Fibroblast of skin of back (primary cell): ENCODE measurements around the gene NLGN1.
"Not testable (repeated sequence)": the region's sequence is repeated elsewhere in the genome, so short reads cannot be mapped to it uniquely, and the experiment has no call there.

ENCODE experiments used
- DNase-seq: peaks from one replicate; pipeline ENCODE4 v3.0.0-alpha.2; 2013

Gene NLGN1

DNA sequence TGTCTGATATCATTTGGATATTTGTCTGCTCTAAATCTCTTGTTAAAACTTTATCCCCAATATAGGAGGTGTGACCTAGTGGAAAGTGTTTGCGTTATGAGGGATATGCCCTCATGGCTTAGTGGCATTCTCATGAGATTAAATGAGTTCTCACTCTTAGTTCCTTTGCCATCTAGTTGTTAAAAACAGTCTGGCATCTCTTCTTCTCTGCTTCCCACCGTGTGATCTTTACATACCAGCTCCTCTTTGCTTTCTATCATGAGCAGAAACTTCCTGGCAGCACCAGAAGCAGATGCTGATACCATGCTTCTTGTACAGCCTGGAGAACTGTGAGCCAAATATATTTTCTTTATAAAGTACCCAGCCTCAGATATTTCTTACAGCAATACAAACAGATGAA, 33.0 kb downstream of the NLGN1 start:
- no peak for DNase-seq

DNA sequence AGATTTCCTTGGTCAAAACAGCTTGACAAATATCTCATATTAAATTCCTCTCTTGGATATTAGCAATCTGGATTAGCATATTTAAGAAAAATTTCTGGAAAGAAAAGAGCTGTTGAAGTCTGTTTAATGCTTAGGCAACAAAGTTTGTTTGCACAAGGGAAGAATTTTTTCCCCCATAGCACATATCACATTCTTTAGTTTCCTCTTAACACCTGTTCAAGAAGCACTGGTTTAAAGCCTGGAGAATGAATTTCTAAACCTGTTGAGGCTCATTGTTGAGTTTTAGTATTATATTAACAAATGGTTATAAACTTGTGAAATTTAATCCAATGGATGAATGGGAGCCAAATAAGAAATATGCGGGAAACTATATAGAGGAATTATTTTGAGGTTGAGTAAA, 41.5 kb downstream of the NLGN1 start:
- DNase-seq, result no peak

GRCh38 chr3:173440514-173440913, 43.0 kb downstream of the NLGN1 start:
- no peak for DNase-seq

DNA sequence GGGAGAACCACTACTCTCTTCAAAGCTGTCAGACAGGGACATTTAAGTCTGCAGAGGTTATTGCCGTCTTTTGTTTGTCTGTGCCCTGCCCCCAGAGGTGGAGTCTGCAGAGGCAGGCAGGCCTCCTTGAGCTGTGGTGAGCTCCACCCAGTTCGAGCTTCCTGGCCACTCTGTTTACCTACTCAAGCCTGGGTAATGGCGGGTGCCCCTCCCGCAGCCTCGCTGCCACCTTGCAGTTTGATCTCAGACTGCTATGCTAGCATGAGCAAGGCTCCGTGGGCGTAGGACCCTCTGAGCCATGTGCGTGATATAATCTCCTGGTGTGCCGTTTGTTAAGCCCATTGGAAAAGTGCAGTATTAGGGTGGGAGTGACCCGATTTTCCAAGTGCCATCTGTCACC, 54.0 kb downstream of the NLGN1 start:
- DNase-seq, result not testable (repeated sequence)

- no peak for DNase-seq
Measured at GRCh38 chr3:173463250-173463649, 65.7 kb downstream of the NLGN1 start.

- peak; percentile 66 for DNase-seq
Measured at GRCh38 chr3:173465112-173465511, 67.6 kb downstream of the NLGN1 start.

GRCh38 chr3:173465898-173466678, 68.5 kb downstream of the NLGN1 start:
- no peak for DNase-seq

GRCh38 chr3:173467501-173467900, 70.0 kb downstream of the NLGN1 start:
- DNase-seq, result no peak

DNA sequence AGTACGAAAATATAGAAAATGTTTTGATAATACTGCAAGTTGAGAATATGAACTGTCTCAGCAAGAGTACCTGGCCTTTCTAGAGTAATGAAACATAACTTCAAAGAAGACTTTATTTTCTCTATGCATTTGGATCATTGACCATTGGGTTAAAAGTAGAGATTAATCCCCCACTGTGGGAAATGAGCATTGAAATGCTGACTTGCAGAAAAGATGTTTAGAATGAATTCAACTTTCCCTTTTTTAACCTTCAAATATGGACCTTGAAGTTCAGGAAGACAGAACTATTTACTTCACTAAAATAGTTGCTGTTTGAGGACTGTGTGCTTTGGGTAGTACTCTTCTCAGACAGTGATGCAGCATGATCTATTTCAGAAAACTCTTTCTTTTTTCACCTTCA, 75.7 kb downstream of the NLGN1 start:
- DNase-seq, result no peak

GRCh38 chr3:173479301-173479700, 81.8 kb downstream of the NLGN1 start:
- no peak for DNase-seq

DNA sequence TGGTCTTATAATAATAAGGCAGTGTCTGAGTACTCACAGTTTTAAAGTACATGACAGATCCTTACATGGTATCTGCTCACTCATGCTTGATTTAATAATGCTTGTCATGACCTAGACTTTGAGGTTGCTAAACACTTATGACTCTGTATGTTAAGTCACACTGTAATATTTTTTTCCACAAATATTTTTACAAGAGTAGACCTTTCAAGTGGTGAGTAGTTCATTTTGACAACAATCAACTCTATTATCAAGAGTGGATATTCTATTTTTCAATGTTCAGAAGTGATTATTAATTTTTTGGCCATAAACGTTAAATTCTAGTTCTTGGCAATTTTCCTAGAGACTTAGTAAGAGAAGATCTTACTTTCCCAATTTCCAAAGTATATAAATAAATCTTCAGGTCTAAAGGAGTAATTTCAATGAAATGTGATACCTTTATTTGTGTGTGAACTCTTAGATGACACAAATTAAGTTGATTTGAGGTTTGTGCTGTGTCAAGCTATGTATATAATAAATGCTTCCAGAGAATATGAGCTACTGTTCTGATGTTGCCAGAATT, 104.5 kb downstream of the NLGN1 start:
- peak; percentile 46 for DNase-seq

GRCh38 chr3:173502983-173503568, 105.5 kb downstream of the NLGN1 start:
- DNase-seq, result peak; percentile 85

GRCh38 chr3:173510565-173510964, 113.0 kb downstream of the NLGN1 start:
- DNase-seq, result no peak

DNA sequence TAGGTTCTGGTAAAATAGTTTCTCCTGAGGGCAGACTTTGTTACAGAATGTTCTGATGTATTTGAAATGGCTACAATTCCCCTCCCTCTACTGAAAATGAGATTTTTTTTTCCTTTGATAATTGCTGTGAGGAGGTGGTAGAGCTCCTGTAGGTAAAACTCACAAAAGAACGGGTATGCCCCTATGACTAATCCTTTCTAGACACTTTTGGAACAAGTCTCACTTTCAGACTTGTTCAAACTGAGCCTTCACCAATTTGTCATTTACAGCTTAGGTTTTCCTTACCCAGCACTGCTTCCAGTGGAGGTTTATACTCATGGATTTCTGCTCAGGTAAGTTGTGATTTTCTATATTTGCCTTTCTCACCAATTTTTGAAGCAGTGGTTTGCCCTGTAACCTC, 115.6 kb downstream of the NLGN1 start:
- DNase-seq, result no peak

GRCh38 chr3:173529062-173529711, 131.6 kb downstream of the NLGN1 start:
- DNase-seq, result peak; percentile 13

GRCh38 chr3:173531602-173532001, 134.1 kb downstream of the NLGN1 start:
- DNase-seq, result no peak

- no peak for DNase-seq
Measured at GRCh38 chr3:173538410-173538809, 140.9 kb downstream of the NLGN1 start.

GRCh38 chr3:173545590-173545989, 148.0 kb downstream of the NLGN1 start:
- DNase-seq, result not testable (repeated sequence)

DNA sequence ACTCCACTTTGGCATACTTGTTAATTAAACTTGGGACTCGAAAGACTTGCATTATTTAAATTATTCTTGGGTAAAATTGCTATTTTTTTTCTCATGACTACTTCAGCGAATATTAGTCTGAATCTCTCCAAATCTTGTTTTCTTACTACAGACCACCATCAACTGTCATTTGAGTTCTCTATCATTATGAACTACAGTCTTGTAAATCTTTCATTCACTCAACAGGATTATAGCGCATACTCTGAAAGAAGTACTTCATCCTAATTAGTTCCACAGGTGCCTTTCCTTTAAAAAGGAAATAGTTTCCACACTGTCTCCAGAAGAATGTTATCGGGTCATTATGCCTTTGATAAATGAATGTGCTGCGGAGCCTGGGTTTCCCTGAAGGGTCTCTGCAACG, 149.5 kb downstream of the NLGN1 start:
- no peak for DNase-seq

- DNase-seq, result no peak
Measured at GRCh38 chr3:173548261-173548660, 150.7 kb downstream of the NLGN1 start.

DNA sequence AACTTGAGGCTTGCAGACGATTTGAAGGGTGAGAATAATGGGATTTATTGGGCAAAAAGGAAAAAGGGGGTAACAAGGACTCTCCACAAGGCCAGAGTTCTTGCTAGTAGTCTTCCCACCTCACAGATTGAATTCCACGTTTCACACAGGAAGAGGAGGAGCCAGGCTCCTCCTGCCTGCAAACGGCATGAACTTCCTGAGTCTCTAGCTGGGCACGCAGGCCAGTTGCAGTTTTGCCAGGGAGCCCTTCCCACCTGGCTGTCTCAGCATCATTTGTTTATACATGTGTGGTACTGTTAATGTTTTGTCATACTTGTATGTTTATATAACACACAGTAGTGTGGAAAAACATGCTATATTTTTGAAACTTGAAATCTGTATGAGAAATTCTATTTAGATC, 155.0 kb downstream of the NLGN1 start:
- DNase-seq, result peak; percentile 1

DNA sequence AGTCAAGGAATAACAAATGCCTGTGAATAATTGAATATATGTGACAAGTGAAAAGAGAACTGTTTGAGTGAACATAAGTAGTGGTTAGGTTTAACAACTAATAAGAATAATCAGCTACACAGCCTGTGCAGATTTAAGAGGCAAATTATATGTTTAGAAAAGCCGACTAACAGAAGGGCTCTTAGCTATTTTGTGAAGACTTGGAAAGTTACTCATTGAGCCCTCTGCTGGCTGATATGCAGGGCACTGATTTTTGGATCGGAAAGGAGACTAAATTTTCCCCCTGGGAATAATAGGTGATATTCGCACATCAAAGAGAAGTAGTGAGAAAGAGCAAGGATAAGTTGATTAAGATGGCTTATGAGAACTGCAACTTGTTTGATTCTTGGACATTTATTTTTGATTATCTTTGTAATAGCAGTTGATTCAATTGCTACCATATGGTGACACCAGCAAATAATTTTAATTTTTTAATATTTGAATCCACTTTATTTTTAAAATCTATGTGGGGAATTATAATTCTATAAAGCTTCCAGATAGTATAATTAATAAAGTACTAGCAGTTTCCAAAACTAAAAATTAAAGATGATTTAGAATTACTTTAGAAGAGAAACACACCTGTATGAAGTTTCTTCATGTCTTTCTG, 156.2 kb downstream of the NLGN1 start:
- DNase-seq, result peak; percentile 51

- DNase-seq, result no peak
Measured at GRCh38 chr3:173556546-173556945, 159.0 kb downstream of the NLGN1 start.
